ENCODE measurements around the gene CRIM1. TPM values are rescaled to one million over a fixed set of nuclear protein-coding genes. Genes with fewer than 3 reads are reported as not detected.
A peak's percentile ranks its signal among the peaks of the same experiment; 100 is the strongest.

CRIM1 gene
- polyA plus RNA-seq, 12 donors = 18.3 to 57.3 (median 22.6) TPM; not detected in 1

DNA sequence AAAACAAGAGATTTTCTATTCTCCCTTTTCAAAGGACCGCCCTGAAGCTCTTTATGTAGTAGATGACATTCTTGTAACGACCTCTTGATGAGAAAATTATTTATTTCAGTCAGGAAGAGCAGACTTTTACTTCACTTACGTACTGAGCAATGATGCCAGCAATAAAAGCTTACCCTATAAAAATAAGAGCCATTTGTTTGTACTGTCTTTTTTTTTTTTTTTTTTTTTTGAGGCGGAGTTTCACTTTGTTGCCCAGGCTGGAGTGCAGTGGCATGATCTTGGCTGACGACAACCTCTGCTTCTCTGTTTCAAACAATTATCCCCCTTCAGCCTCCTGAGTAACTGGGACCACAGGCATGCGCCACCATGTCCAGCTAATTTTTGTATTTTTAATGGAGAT is 39.2 kb downstream of the CRIM1 start:
- no peak for DNase-seq

DNA sequence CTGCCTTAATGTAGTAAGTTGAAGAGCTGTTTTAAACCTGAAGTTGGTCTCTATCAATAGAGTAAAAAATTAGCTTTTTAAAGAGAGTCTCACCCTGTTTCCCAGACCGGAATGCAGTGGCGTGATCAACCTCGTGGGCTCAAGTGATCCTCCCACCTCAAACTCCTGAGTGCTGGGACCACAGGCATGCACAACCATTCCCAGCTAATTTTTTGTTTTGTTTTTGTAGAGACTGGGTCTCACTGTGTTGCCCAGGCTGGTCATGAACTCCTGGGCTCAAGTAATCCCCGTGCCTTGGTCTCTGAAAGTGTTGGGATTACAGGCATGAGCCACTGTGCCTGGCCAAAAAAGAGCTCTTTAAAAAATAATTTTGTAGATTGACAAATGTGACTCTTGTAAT is 40.3 kb downstream of the CRIM1 start:
- DNase-seq = no peak

DNA sequence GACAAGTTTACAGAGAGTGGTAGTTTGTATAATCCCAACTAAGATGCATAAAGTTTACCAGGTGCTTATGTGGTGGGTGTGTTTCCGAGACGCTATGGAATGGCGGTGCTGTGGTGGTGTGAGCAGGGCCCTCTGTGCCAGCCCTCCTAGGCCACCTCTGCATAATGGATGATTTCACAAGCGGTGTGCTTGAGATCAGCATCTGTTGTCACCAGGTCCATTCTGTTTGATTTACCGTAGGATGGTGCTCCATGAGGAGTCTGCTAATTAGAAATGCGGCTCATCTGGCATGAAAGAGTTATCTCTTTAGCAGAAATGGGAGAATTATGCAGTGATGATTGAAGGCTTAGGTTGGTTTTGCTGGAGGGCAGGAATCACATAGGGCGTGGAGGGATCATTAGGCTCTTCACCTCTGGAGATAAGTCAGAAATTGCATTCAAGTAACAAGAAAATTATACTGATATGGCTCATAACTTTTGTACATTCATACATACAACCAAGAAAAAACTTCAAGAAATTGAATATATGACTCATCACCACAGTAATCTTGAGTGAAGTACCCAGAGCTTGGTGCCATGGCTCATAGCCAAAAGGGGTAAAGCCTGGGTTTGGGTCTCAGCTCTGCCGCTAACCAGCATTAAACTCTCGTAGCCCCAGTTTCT is 41.4 kb downstream of the CRIM1 start:
- no peak for DNase-seq

DNA sequence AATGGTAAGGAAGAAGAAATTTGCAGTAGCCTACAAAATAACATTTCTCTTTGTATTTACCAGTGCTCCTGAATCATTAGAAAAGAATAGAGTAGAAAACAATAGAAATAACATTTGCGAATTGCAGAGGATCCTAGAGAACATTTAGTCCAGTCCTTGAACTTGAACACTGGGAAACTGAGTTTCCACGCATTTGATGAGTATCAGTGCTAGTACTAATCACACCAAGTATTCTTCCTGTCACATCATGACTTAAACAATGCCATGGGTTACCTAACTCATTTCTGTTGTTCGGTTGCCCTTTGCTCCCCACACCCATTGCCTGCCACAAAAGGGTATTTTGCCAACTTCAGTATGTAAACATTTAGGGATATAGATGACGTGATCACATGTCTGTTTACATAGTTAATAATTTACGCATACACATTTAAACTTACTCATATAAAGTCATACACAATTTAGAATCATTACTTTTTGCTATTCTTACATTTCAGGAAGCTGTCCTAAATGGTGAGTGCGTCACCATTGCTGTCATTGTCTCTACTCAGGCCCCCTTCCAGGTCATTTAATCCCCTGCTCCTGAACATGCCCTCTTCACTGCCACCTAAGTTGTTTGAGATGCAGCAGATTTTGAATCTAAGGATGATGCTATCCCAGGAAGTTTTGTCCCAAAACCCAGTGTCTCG is 42.3 kb downstream of the CRIM1 start:
- DNase-seq = no peak

DNA sequence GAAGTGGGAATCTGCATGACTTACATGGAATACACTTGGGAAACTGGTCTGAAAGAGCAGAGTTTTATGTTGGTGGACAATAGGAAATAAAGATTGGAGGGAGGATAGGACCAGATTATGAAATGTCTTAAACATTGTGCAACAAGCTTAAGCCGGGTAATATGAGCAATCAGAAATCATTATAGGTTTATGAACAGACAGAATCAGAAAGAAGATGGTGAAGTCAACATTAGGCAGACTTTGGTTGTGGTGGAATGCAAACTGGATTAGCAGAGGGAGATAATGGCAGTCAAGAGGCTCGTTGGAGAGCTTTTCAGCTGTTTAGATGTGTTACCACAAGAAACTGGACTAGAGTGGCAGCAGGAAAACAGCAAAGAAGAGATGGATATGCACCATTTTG is 43.5 kb downstream of the CRIM1 start:
- DNase-seq = no peak

DNA sequence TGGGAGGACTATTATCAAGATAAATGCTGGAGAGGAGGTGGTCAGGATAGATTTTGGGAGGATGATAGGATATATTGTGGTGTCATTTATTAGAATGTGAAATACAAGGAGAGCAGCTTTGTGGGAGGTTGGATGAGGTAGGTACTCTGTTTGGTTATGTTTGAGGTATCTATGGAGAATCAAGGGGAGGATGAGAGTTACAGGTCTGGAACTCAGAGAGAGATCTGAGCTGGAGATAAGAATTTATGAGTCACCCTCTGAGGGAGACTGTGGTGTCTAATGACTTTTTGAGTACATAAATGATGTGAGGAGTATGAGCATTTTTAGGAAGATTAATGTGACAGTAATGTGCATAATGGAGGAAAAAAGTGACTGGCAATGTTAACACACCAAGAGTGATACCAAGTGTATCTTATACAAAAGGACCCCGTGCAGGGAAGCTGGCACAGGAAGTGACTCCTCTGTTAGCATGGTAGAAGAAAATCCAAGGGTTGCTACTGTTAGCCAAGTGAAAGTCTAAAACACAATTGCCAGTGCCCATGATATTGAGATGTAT is 48.2 kb downstream of the CRIM1 start:
- no peak for DNase-seq

DNA sequence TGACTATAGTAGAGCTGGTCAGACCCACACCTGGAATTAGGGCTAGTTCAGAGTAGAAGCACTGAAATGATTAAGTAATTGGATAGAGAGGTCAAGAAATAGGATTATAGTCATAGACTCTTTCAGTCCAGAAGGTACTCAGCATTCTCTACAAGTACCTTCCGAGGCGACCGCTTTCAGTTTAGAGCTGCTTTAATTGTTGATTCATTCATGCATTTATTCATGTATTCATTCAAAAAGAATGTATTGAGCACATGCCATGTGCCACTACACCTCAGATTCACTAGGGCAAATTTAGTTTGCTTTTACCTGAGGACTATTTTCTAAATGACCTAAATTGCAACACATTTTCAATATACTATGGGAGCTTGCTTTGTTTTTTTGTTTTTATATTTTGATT is 48.7 kb downstream of the CRIM1 start:
- DNase-seq = no peak

DNA sequence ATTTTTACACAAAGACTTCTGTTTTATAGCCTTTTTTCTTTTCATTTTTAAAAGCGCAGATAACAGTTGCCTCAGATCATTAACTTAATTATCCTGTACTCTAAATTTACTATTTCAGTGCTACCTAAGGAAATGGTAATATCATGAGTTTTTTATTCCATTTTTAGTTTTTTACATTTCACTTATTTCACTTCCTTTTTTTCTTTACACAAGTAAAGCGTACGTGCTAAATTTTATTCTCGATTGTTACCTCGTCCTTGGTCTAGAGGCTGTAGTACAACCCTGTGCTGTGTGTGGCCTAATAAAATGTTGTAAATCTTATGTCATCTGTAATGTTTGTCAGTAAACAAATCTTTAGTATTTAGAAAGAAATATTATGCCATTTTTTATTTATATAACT is 49.2 kb downstream of the CRIM1 start:
- no peak for DNase-seq

DNA sequence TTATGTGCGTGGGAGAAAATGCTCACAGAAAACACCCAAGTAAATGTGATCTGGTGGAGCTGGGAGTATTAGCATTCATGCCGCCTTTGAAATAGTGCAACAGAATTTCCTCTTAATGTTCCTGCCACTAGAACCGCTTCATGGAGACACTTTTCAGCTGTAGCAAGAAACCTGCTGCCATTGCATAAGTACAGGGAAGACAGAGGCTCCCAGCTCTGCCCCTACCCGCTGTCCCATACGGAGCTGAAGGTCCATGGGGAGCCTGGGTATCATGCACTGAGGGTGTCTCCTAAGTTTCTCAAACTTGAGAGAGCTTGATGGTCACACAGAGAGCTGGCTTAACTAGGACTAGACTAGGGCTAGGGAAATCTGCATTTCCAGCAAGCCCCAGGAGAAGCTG is 49.6 kb downstream of the CRIM1 start:
- DNase-seq = no peak

DNA sequence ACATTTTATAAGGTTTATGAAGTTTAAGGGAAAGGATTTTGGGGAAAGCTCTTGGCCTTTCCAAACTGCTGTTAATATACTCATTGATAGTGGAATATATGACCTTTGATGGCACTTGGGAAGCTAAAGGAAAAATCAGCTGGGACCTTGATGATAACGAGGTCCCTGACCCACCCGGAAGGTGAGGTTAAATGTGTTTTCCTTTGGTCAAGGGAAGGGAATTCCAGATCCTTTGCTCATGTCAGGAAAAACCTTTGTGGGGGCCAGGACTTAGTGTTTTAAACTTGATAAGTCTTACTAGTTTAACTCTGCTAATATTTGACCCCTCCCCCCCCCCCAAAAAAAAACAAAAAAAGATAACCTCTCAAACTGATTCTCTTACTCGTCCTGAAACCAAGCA is 50.7 kb downstream of the CRIM1 start:
- DNase-seq = no peak

DNA sequence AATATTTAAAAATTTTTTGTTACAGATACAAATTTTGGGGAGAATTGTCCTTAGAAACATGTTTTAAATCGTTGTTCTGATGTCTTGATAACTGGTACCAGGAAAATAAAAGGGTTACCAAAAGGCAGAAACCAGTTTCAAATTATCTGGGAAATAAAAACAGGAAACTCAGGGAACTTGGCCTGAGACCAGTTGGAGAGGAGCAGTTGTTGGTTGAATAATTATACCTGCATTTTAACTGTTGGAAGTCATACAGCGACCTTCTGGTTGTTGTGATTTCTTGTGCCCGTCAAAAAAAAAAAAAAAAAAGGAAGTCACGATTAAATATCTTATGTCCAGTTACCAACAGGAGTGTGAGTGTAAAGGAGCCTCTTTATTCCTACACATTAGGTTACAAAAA is 51.8 kb downstream of the CRIM1 start:
- no peak for DNase-seq

DNA sequence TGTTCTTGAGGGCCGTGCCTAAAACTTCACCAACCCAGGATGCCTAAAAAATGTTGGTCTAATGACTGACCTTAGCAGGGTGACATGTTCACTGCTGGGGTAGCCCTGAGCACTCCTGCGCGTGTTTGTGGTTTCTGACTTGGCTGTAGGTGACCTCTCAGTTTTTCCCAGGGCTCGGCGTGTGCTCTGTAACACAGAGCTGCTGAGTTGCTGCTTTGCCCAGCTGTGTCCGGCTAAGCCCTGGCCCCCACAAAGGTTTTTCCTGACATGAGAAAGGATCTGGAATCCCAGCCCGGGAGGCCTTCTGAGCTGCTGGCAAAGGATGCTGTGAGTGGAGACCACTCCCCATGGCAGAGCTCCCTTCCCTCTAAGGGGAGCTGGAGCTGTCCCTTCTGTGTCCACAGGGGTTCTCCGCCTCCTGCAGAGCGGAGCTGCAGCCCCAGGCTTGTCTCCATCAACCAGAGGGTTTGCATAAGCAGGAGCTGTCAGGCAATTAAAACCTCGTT is 52.7 kb downstream of the CRIM1 start:
- DNase-seq = no peak

DNA sequence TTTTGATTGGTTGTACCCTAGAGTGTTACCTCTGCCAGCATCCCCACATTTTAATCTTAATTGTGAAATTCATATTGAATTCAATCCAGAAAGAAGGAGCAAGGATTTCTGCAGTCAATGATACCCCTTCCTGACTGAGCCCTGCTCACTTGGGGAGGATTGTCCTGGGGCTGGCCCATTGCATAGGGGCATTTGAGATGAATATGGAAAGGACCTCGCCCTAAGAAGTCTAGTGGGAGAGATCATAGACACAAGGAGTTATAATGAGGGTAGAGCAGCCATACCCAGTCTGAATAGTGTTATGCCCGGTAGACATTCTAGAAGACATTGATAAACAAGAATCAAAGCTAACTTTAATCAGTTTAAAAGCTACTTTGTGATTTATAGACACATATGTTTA is 53.8 kb downstream of the CRIM1 start:
- no peak for DNase-seq

DNA sequence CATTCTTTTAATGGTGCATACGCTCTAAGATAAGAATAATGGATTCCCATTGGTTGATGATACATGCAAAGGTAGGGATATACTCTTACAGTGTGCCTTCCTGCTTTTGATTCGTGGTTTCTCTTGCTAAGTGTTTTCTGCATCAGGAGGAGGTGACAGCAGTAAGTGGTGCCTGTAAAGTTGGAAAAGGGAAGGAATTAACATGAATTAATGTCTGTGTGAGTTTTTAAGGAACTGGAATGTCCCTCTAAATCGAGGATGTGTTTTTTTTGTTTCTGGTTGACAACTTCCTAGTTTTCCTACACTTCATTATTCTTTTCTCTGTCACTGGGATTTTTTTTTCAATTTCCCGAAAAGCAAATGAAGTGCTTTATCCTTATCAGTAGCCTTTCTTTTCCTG is 54.4 kb downstream of the CRIM1 start:
- no peak for DNase-seq

DNA sequence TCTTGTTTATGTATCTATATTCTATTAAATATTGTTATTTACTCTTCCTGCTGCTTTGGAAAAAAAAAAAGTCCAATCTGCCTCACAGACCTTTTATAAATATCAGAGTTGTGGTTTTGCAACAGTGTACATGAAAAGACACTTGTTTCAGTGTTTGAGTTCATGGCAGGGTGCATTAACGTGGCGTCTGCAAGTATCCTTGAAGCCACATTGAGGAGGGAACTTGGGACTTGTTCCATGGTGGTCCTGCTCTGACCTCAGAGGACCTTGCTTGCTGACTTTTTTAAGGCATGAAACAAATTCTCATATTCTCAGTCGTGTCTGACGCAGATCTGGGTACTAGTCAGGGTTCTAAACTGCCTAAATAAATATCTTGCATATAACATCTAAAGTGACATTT is 55.1 kb downstream of the CRIM1 start:
- DNase-seq = no peak

DNA sequence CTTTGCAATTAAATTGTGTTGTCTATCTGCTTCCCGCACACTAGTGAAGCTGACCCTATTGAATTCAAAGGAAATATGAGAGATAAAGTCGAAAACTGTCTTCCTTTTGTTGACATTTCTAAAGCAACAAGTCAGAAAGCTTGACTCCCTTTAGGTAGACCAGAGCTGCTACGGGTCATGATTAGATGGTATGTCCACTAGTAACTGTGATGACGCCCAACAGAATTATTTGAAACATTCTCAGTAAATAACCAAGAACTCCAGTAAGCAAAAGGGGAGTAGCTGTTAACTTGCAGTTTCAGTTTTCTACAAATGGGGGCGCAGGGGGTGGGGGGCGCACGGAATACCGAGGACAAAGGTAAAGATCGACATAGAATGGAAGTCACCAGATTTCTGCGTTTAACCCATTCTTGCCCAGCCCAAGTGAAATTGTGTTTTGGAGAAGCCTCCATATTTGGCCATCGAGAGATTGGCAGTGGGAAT is 56.4 kb downstream of the CRIM1 start:
- DNase-seq = no peak

DNA sequence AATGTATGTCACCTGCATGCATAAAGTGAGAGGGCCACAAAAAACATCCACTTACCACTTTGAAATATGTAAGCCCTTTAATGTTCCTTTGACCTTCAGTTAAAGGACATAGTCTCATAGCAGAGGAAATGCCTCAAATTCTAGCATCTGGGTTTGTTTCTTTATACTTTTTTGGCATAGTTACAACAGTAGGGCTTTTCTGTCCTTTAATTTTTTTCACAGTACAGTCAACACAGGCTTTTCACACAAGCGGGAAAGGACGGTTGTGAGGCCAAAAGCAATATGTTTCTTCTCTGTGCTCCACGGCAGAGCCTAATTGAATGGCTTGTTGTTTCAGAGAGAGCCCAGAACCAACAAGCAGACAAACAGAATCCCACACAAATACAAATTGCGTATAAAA is 57.6 kb downstream of the CRIM1 start:
- no peak for DNase-seq

DNA sequence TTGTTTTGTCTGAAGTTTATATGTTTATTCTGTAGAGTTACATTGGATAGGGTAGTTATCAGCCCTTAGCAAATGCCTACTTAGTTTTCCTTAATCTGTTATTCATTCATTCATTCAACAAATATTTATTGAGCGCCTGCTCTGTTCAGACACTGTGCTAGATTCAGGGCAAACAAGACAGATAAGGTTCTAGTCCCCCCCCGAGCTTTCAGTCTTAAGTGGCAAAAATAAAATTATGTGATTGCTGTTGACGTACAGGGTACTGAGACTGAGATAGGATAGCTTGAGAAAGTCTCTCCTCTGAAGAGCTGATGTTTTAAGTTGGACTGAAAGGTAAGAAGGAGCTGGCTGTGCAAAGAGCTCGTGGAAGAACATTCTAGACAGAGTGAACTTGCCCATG is 58.7 kb downstream of the CRIM1 start:
- no peak for DNase-seq

DNA sequence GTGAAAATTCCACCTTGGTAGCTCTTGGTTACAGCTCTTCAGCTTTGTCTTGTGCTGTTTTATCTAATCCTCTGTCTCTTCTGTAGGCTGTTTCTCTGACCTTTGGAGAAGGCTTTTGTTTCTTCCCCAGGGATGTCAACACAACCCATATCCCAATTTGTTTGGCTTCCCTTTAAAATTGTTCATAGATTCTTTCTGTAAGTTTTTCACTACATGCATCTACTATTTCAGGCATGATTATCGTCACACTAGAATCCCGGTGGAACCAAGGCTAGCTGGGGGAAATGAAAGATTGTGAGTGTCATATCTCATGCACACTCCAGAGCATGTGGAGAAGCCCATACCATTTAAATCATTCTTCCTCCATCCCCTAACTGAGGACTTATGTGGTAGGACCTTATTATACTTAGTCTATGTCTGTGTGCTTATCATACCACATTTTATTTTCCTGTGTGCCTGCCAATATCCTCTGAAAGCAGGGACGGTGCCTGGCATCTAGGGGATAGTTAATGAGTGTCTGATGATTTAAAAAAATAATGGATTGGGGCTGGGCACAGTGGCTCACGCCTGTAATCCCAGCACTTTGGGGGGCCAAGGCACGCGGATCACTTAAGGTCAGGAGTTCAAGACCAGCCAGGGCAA is 59.9 kb downstream of the CRIM1 start:
- no peak for DNase-seq

DNA sequence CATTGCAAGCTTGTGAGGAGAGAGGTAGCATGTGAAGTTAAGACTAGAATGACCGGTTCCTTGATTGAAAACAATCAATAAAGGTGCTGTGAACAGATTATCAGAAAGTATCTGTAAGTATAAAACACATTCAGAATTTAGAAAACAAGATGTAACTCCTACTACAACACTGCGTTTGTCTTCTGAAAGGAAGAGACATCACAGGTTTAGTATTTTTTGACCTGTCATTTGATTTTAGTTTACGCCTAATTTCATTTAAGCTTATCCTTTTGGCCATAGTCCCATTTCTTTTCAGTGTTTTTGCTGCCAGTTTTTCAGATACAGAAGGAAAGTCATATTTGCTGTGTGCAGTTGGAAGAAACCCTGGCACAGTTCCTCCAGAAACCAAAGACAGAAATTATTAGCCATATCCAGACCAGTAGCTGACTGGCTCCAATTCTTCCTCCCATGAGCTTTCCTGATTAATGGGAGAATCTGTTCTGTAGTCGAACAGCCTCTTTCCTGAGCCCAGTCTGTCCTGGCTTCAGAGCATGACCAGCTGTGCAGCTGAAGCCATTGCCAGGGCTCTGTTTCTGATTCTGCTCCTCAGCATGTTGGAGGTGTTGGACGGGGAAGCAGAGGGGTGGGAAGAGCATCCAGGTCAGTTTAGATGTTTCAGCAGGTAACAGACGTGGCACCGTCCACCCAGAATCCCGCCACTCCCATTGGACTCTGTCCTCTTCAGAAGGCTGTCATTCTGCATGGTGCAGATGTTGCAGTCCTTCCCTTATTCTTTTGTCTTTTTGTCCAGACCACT is 61.0 kb downstream of the CRIM1 start:
- peak; percentile 71 for DNase-seq

DNA sequence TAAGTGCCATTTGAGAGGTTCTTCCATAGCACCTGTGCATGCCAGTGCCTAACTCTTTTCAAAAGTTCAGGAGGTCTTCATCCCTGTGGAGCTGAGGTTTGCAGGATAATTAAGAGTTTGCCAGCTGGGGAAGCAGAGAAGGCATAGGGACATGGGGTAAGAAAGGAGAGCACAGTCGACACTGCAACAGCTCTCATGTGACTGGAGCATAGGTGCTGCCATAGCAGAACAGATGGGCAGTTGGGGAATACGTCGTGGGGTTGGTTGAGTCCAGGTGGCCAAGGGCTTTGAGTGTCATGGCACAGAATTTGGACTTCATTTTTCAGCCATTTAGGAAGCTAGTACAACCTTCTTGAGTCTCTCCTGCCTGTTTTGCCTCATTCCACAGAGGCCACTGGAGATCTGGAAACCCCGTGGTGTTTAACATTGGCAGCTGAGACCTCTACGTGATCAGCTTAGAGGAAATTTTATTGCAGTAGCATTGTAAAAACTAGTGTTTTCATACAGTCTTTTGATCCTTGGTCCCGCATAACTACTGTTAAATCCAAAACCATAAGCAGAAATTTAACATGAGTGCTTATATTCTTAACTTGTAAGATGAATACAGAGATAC is 65.1 kb downstream of the CRIM1 start:
- no peak for DNase-seq

All from muscle of arm (tissue), 12 donors.